Measurements from ENCODE around the gene HIRIP3. TPM values are rescaled to one million over a fixed set of nuclear protein-coding genes. Genes with fewer than 3 reads are reported as not detected.

The HIRIP3 gene
- total RNA-seq, 1 experiment from 2014 or later = 9.6 TPM

Other genes with a start within 250 kb of the HIRIP3 start
- 0.86 and 2.5 TPM in 2 replicates for gene C16orf54, start 249.6 kb downstream of the HIRIP3 start, total RNA-seq (2014; rRNA removed; shearing (Covaris generic); ENCODE audit: low replicate concordance)
- gene ZG16, start 217.4 kb downstream of the HIRIP3 start, total RNA-seq (2014; rRNA removed; shearing (Covaris generic); ENCODE audit: low replicate concordance) = not detected in 2 replicates
- 75.4 and 105 TPM in 2 replicates for gene KIF22, start 204.9 kb downstream of the HIRIP3 start, total RNA-seq (2014; rRNA removed; shearing (Covaris generic); ENCODE audit: low replicate concordance)
- 118 and 320 TPM in 2 replicates for gene MAZ, start 189.1 kb downstream of the HIRIP3 start, total RNA-seq (2014; rRNA removed; shearing (Covaris generic); ENCODE audit: low replicate concordance)
- 0.87 and 3.5 TPM in 2 replicates for gene PRRT2, start 183.4 kb downstream of the HIRIP3 start, total RNA-seq (2014; rRNA removed; shearing (Covaris generic); ENCODE audit: low replicate concordance)
- gene PAGR1, start 179.5 kb downstream of the HIRIP3 start, total RNA-seq (2014; rRNA removed; shearing (Covaris generic); ENCODE audit: low replicate concordance) = 25.4 and 69.2 TPM in 2 replicates
- 7.8 and 25.7 TPM in 2 replicates for gene MVP, start 175.2 kb downstream of the HIRIP3 start, total RNA-seq (2014; rRNA removed; shearing (Covaris generic); ENCODE audit: low replicate concordance)
- gene CDIPT, start 132.4 kb downstream of the HIRIP3 start, total RNA-seq (2014; rRNA removed; shearing (Covaris generic); ENCODE audit: low replicate concordance) = 48.1 and 57.4 TPM in 2 replicates
- gene SEZ6L2, start 96.1 kb downstream of the HIRIP3 start, total RNA-seq (2014; rRNA removed; shearing (Covaris generic); ENCODE audit: low replicate concordance) = 0.04 TPM in 1 of 2 replicates, not detected in the other
- gene ASPHD1, start 95.1 kb downstream of the HIRIP3 start, total RNA-seq (2014; rRNA removed; shearing (Covaris generic); ENCODE audit: low replicate concordance) = 0.19 and 2.2 TPM in 2 replicates
- 14.2 and 52.9 TPM in 2 replicates for gene KCTD13, start 69.4 kb downstream of the HIRIP3 start, total RNA-seq (2014; rRNA removed; shearing (Covaris generic); ENCODE audit: low replicate concordance)
- gene TMEM219, start 33.5 kb downstream of the HIRIP3 start, total RNA-seq (2014; rRNA removed; shearing (Covaris generic); ENCODE audit: low replicate concordance) = 120 and 128 TPM in 2 replicates
- gene TAOK2, start 21.7 kb downstream of the HIRIP3 start, total RNA-seq (2014; rRNA removed; shearing (Covaris generic); ENCODE audit: low replicate concordance) = 21.5 and 30.7 TPM in 2 replicates
- 67.7 and 94.0 TPM in 2 replicates for gene INO80E, start 624 bp upstream of the HIRIP3 start, total RNA-seq (2014; rRNA removed; shearing (Covaris generic); ENCODE audit: low replicate concordance)
- gene DOC2A, start 15.4 kb upstream of the HIRIP3 start, total RNA-seq (2014; rRNA removed; shearing (Covaris generic); ENCODE audit: low replicate concordance) = not detected in 2 replicates
- not detected in 2 replicates for gene C16orf92, start 27.6 kb upstream of the HIRIP3 start, total RNA-seq (2014; rRNA removed; shearing (Covaris generic); ENCODE audit: low replicate concordance)
- gene TLCD3B, start 35.7 kb upstream of the HIRIP3 start, total RNA-seq (2014; rRNA removed; shearing (Covaris generic); ENCODE audit: low replicate concordance) = 1.0 TPM in 1 of 2 replicates, not detected in the other
- 1,486 and 1,797 TPM in 2 replicates for gene ALDOA, start 70.1 kb upstream of the HIRIP3 start, total RNA-seq (2014; rRNA removed; shearing (Covaris generic); ENCODE audit: low replicate concordance)
- 103 and 154 TPM in 2 replicates for gene PPP4C, start 80.4 kb upstream of the HIRIP3 start, total RNA-seq (2014; rRNA removed; shearing (Covaris generic); ENCODE audit: low replicate concordance)
- gene TBX6, start 96.3 kb upstream of the HIRIP3 start, total RNA-seq (2014; rRNA removed; shearing (Covaris generic); ENCODE audit: low replicate concordance) = 1.8 and 2.1 TPM in 2 replicates
- gene YPEL3, start 100.6 kb upstream of the HIRIP3 start, total RNA-seq (2014; rRNA removed; shearing (Covaris generic); ENCODE audit: low replicate concordance) = 62.1 and 93.0 TPM in 2 replicates
- 2.1 and 3.3 TPM in 2 replicates for gene GDPD3, start 117.9 kb upstream of the HIRIP3 start, total RNA-seq (2014; rRNA removed; shearing (Covaris generic); ENCODE audit: low replicate concordance)
- gene MAPK3, start 127.6 kb upstream of the HIRIP3 start, total RNA-seq (2014; rRNA removed; shearing (Covaris generic); ENCODE audit: low replicate concordance) = 29.9 and 55.6 TPM in 2 replicates
- gene CORO1A, start 188.0 kb upstream of the HIRIP3 start, total RNA-seq (2014; rRNA removed; shearing (Covaris generic); ENCODE audit: low replicate concordance) = 362 and 820 TPM in 2 replicates
- gene BOLA2B, start 198.0 kb upstream of the HIRIP3 start, total RNA-seq (2014; rRNA removed; shearing (Covaris generic); ENCODE audit: low replicate concordance) = 98.5 and 166 TPM in 2 replicates
- 18.3 and 101 TPM in 2 replicates for gene SLX1A, start 198.3 kb upstream of the HIRIP3 start, total RNA-seq (2014; rRNA removed; shearing (Covaris generic); ENCODE audit: low replicate concordance)
- 7.1 and 13.8 TPM in 2 replicates for gene SULT1A3, start 203.6 kb upstream of the HIRIP3 start, total RNA-seq (2014; rRNA removed; shearing (Covaris generic); ENCODE audit: low replicate concordance)